C4-2B (cell line): ENCODE measurements around the gene RRAD.

Experiments
- ZFX ChIP-seq: fragments of 450-650 bp; IDR thresholded peaks from 2 replicates; pipeline ENCODE4 v1.6.1; 2017
- TF ChIP-seq, protein P1 (sequence below): fragments of 450-650 bp; conservative IDR thresholded peaks from 2 replicates; pipeline ENCODE4 v1.5.1; 2017; ENCODE audit warnings: mild to moderate bottlenecking

DNA sequence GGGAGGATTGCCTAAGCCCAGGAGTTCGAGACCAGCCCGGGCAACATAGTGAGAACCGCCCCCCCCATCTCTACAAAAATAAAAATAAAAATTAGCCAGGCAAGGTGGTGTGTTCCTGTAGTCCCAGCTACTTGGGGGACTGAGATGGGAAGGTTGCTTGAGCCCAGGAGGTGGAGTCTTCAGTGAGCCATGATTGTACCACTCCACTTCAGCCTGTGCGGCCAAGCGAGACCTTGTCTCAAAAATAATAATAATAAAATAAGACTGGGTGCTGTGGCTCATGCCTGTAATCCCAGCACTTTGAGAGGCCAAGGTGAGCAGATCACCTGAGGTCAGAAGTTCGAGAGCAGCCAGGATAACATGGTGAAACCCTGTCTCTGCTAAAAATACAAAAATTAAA, 33.5 kb downstream of the RRAD start:
- TF ChIP-seq, protein P1, sequence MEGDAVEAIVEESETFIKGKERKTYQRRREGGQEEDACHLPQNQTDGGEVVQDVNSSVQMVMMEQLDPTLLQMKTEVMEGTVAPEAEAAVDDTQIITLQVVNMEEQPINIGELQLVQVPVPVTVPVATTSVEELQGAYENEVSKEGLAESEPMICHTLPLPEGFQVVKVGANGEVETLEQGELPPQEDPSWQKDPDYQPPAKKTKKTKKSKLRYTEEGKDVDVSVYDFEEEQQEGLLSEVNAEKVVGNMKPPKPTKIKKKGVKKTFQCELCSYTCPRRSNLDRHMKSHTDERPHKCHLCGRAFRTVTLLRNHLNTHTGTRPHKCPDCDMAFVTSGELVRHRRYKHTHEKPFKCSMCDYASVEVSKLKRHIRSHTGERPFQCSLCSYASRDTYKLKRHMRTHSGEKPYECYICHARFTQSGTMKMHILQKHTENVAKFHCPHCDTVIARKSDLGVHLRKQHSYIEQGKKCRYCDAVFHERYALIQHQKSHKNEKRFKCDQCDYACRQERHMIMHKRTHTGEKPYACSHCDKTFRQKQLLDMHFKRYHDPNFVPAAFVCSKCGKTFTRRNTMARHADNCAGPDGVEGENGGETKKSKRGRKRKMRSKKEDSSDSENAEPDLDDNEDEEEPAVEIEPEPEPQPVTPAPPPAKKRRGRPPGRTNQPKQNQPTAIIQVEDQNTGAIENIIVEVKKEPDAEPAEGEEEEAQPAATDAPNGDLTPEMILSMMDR, result no peak
- no peak for TF ChIP-seq ZFX
